Type B pancreatic cell (in vitro differentiated cells): ENCODE results near the gene LDB1. TPM values are rescaled to one million over a fixed set of nuclear protein-coding genes. Genes with fewer than 3 reads are reported as not detected.

Experiments used
- DNase-seq: peaks from one replicate; pipeline ENCODE4 v3.0.0; 2021; ENCODE audit warnings: mixed read lengths; ENCODE audit not compliant: unreplicated experiment; ENCODE audit errors: extremely low spot score
- H3K27ac Mint-ChIP-seq: 2 replicates; pipeline ENCODE4 v1.8.0; 2021; ENCODE audit warnings: mild to moderate bottlenecking, mixed read lengths
- H3K27me3 Mint-ChIP-seq: 2 replicates; pipeline ENCODE4 v1.8.0; 2021; ENCODE audit warnings: mixed read lengths
- H3K36me3 Mint-ChIP-seq: 2 replicates; pipeline ENCODE4 v1.8.0; 2021; ENCODE audit warnings: mixed read lengths
- H3K4me1 Mint-ChIP-seq: one replicate; pipeline ENCODE4 v1.8.0; 2021; ENCODE audit warnings: mixed read lengths; ENCODE audit not compliant: unreplicated experiment
- H3K4me3 Mint-ChIP-seq: 2 replicates; pipeline ENCODE4 v1.8.0; 2021; ENCODE audit warnings: mild to moderate bottlenecking, mixed read lengths
- H3K9me3 Mint-ChIP-seq: 2 replicates; pipeline ENCODE4 v1.8.0; 2021; ENCODE audit warnings: mixed read lengths
- CTCF ChIP-seq: fragments of 200-600 bp; sonication (generic); conservative IDR thresholded peaks from 2 replicates; pipeline ENCODE4 v1.5.0; 2021; ENCODE audit warnings: antibody characterized with exemption, mild to moderate bottlenecking
- total RNA-seq: library from RNA; stranded (reverse); gene quantifications from 2 replicates; pipeline ENCODE4 v1.2.1, GENCODE V29; 2021; ENCODE audit warnings: low replicate concordance

LDB1 gene
- total RNA-seq, 1 donor from 2014 or later, result 115 TPM

DNA sequence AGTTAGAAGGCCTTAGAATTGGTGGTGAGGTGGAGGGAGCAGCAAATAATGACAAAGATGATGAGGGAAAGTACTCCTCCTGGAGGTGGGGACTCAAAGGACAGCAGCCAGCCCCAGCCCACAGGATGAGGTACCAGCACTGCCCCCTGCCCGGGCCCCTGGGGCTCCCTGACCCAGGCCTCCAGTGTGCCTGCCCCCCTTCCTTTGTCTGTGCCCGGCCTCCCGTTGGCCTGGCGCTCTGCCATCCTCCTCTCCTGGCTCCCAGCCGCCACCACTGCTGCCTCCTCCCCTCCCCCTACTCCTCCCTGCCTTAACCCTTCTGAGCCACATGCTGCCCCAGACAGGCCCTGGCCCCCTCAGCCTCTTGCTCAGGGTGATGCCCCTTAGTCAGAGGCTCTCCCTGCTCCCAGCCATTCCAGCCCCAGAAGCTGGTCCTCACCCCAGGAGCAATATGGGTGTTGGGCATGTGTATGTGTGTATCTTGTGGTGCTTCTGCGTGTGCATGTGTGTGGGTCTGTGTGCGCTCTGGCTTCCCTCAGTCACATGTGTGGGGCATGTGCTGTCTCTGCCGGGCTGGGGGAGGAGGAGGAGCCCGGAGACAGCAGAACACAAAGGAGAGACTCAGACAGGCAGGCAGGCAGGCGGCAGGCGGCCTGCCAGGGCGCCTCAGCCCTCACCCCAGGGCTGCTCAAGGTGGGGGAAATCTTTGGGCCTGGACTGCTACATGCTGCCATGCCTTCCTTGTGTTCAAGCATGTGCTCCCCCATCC lies 2.6 kb downstream of the LDB1 start:
- H3K36me3 Mint-ChIP-seq, result peaks cover 8% of the 10 kb centered on the region
- TF ChIP-seq CTCF, result peak; percentile 40
- H3K4me3 Mint-ChIP-seq, result peak overlapping the region; percentile 91
- peak overlapping the region; percentile 88 for H3K27ac Mint-ChIP-seq
- peak; percentile 78 for DNase-seq
- H3K4me1 Mint-ChIP-seq, result peaks cover 63% of the 10 kb centered on the region
- no peaks in the 10 kb centered on the region for H3K9me3 Mint-ChIP-seq
- no peaks in the 10 kb centered on the region for H3K27me3 Mint-ChIP-seq

GRCh38 chr10:102116656-102117055 lies 3.5 kb downstream of the LDB1 start:
- no peak for DNase-seq
- H3K27ac Mint-ChIP-seq, result peak overlapping the region; percentile 80
- H3K27me3 Mint-ChIP-seq, result no peaks in the 10 kb centered on the region
- H3K4me1 Mint-ChIP-seq, result peaks cover 54% of the 10 kb centered on the region
- peaks cover 11% of the 10 kb centered on the region for H3K36me3 Mint-ChIP-seq
- TF ChIP-seq CTCF, result no peak
- H3K9me3 Mint-ChIP-seq, result no peaks in the 10 kb centered on the region
- H3K4me3 Mint-ChIP-seq, result peak overlapping the region; percentile 94

GRCh38 chr10:102115775-102116174 lies 4.4 kb downstream of the LDB1 start:
- Mint-ChIP-seq H3K9me3 (no peaks in the 10 kb centered on the region), H3K36me3 (peaks cover 11% of the 10 kb centered on the region), H3K4me3 (peak overlapping the region; percentile 94), H3K27ac (peak overlapping the region; percentile 80), H3K27me3 (no peaks in the 10 kb centered on the region), H3K4me1 (peaks cover 52% of the 10 kb centered on the region)
- no peak for DNase-seq
- no peak for TF ChIP-seq CTCF

GRCh38 chr10:102114861-102115618 lies 5.1 kb downstream of the LDB1 start:
- H3K36me3 Mint-ChIP-seq, result peaks cover 14% of the 10 kb centered on the region
- no peaks in the 10 kb centered on the region for H3K27me3 Mint-ChIP-seq
- H3K4me1 Mint-ChIP-seq, result peaks cover 52% of the 10 kb centered on the region
- no peak for TF ChIP-seq CTCF
- H3K9me3 Mint-ChIP-seq, result no peaks in the 10 kb centered on the region
- peak; percentile 85 for DNase-seq
- H3K27ac Mint-ChIP-seq, result peak overlapping the region; percentile 80
- H3K4me3 Mint-ChIP-seq, result peak overlapping the region; percentile 94

DNA sequence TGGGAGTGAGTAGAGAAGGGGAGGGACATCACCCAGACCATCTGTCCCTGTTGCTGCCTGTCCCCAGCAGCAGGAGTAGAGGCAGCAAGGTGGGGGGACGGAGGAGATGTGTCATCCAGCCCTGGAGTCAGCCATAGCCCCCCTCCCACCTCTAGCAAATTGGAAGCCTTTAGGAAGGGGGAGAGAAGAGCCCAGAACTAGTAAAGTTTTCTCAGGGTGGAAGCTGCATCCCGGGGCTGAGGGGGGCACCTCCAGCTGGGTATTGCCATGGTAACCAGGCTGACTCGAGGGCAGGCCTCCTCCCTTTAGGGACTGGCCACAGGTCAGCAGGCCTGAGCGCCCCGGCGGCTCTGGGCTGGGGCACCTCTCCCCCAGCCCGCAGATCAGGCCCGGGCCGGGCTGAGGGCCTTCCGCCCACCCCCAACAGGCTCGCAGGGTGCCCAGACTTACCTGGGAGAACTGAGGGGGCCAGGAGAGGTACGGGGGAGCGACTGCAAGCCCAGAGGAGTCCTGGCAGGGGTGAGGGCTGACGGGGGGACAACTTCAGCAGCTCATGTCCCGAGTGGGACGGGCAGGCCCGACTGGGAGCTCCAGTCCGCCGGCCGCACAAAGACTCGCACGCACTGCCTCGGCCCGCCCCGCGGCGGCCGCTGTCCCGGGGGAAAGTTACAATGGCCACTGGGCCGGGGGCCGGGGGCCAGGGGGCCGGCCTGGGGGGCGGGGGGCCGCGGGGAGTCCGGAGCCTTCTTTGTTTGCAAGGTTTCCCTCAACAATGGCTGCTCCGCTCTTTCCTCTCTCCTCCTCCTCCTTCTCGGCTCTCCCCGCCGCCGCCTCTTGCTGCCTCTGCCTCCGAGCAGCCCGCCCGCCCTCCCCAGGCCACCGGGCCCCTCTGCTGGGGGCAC lies 6.0 kb downstream of the LDB1 start:
- H3K4me3 Mint-ChIP-seq, result peak overlapping the region; percentile 94
- DNase-seq, result no peak
- H3K27ac Mint-ChIP-seq, result peak overlapping the region; percentile 98
- H3K4me1 Mint-ChIP-seq, result peaks cover 52% of the 10 kb centered on the region
- H3K36me3 Mint-ChIP-seq, result peaks cover 22% of the 10 kb centered on the region
- TF ChIP-seq CTCF, result no peak
- no peaks in the 10 kb centered on the region for H3K9me3 Mint-ChIP-seq
- no peaks in the 10 kb centered on the region for H3K27me3 Mint-ChIP-seq
